ENCODE results near the gene MEIS2. TPM values are rescaled to one million over a fixed set of nuclear protein-coding genes. Genes with fewer than 3 reads are reported as not detected.

The MEIS2 gene
- total RNA-seq, 1 donor: 17.7 TPM

DNA sequence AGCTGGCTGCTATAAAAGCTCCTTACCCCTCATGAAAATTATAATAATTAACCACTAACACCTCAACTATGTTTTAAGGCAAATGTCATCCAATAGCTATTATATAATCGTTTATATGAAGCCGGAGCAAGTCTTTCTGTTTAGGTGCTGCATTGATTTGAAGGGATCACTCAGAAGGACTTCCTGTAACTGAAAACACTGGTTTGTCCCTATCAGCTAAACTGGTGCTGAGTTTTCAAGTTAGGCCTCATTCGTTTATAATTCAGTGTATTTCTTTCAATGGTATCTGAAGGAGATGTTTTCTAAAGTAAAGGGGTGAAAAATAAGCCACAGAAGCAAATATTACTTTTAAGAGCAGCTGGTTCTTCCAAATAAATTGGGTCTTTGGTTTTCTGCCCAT lies 14.2 kb downstream of the MEIS2 start:
- H4K20me1 ChIP-seq (ENCODE audit: insufficient read depth, low read length): no peaks in the 10 kb centered on the region
- DNase-seq (ENCODE audit: insufficient read length, low spot score, missing footprints): no peak
- H3K4me2 ChIP-seq (ENCODE audit: insufficient read depth, low read length): no peak overlapping the region
- H3K79me2 ChIP-seq (ENCODE audit: insufficient read depth, low read length): peaks cover 5% of the 10 kb centered on the region
- no peaks in the 10 kb centered on the region for H3K27me3 ChIP-seq (ENCODE audit: insufficient read depth, low read length)
- no peak overlapping the region for H3K4me3 ChIP-seq (ENCODE audit: insufficient read depth, low read length)
- H3K9me3 ChIP-seq (ENCODE audit: low read depth, low read length): no peaks in the 10 kb centered on the region
- no peak overlapping the region for H3K27ac ChIP-seq (ENCODE audit: low read depth, low read length)
- TF ChIP-seq, protein P1, sequence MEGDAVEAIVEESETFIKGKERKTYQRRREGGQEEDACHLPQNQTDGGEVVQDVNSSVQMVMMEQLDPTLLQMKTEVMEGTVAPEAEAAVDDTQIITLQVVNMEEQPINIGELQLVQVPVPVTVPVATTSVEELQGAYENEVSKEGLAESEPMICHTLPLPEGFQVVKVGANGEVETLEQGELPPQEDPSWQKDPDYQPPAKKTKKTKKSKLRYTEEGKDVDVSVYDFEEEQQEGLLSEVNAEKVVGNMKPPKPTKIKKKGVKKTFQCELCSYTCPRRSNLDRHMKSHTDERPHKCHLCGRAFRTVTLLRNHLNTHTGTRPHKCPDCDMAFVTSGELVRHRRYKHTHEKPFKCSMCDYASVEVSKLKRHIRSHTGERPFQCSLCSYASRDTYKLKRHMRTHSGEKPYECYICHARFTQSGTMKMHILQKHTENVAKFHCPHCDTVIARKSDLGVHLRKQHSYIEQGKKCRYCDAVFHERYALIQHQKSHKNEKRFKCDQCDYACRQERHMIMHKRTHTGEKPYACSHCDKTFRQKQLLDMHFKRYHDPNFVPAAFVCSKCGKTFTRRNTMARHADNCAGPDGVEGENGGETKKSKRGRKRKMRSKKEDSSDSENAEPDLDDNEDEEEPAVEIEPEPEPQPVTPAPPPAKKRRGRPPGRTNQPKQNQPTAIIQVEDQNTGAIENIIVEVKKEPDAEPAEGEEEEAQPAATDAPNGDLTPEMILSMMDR (IDR thresholded peaks at IDR 0.05; ENCODE audit: extremely low read depth, low read depth, low read length): no peak
- peaks cover 50% of the 10 kb centered on the region for H3K36me3 ChIP-seq (ENCODE audit: insufficient read depth, low read length)
- no peak overlapping the region for H2AFZ ChIP-seq (ENCODE audit: low read length)
- H3K4me1 ChIP-seq (ENCODE audit: insufficient read depth, low read length): no peaks in the 10 kb centered on the region

DNA sequence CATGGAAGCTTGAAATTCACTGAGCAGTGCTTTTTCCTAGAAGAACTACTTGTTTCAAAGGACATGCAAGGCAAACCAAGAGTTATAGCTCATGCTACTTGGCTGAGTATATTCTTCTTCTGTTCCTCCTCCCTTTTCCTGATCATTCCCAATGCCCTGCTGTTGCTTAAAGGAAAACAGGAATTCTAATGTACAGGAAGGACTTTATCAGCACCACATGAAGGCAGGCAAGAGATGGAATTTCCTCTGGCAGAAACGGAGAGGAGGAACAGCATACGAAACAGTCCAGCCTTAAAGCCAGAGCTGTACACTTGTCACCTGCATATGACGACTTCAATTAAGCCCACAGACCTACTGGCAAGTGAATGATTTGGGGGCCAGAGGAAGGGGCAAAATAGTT lies 15.7 kb downstream of the MEIS2 start:
- no peak overlapping the region for H3K4me2 ChIP-seq (ENCODE audit: insufficient read depth, low read length)
- peaks cover 2% of the 10 kb centered on the region for H3K79me2 ChIP-seq (ENCODE audit: insufficient read depth, low read length)
- peaks cover 43% of the 10 kb centered on the region for H3K36me3 ChIP-seq (ENCODE audit: insufficient read depth, low read length)

DNA sequence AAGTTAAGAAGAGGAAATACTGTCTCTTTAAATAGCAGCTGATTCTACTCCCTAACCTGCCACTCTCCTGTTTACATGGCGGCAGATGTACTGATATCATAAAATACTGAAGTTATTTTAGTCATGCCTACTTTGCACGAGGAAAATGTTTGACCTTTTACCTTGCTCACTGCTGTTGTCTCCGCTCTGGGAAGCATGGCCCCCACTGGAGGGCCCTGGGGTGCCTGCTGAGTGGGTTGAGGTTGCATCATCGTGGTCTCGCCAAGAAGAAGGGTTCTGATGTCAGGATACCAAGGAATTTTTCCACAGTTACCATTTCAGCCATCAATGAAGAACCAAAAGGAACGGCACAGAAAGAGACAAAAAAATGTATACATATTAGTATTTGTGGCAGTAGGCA lies 16.7 kb downstream of the MEIS2 start:
- H3K27me3 ChIP-seq (ENCODE audit: insufficient read depth, low read length): no peaks in the 10 kb centered on the region
- peaks cover 2% of the 10 kb centered on the region for H3K79me2 ChIP-seq (ENCODE audit: insufficient read depth, low read length)
- peaks cover 12% of the 10 kb centered on the region for H3K4me1 ChIP-seq (ENCODE audit: insufficient read depth, low read length)
- peaks cover 38% of the 10 kb centered on the region for H3K36me3 ChIP-seq (ENCODE audit: insufficient read depth, low read length)
- no peak overlapping the region for H3K4me2 ChIP-seq (ENCODE audit: insufficient read depth, low read length)
- no peaks in the 10 kb centered on the region for H4K20me1 ChIP-seq (ENCODE audit: insufficient read depth, low read length)
- H3K9me3 ChIP-seq (ENCODE audit: low read depth, low read length): no peaks in the 10 kb centered on the region
- no peak overlapping the region for H3K27ac ChIP-seq (ENCODE audit: low read depth, low read length)
- DNase-seq (ENCODE audit: insufficient read length, low spot score, missing footprints): no peak
- no peak overlapping the region for H3K4me3 ChIP-seq (ENCODE audit: insufficient read depth, low read length)
- no peak overlapping the region for H2AFZ ChIP-seq (ENCODE audit: low read length)
- TF ChIP-seq, protein P1 (IDR thresholded peaks at IDR 0.05; ENCODE audit: extremely low read depth, low read depth, low read length): no peak

More for the DNA sequence above, 15.7 kb downstream of the MEIS2 start:
- DNase-seq (ENCODE audit: insufficient read length, low spot score, missing footprints): no peak
- TF ChIP-seq, protein P1 (IDR thresholded peaks at IDR 0.05; ENCODE audit: extremely low read depth, low read depth, low read length): no peak
- Histone ChIP-seq H4K20me1 (ENCODE audit: insufficient read depth, low read length) (no peaks in the 10 kb centered on the region), H3K4me1 (ENCODE audit: insufficient read depth, low read length) (peaks cover 10% of the 10 kb centered on the region), H2AFZ (ENCODE audit: low read length) (no peak overlapping the region), H3K27ac (ENCODE audit: low read depth, low read length) (no peak overlapping the region), H3K4me3 (ENCODE audit: insufficient read depth, low read length) (no peak overlapping the region), H3K9me3 (ENCODE audit: low read depth, low read length) (no peaks in the 10 kb centered on the region), H3K27me3 (ENCODE audit: insufficient read depth, low read length) (no peaks in the 10 kb centered on the region)

DNA sequence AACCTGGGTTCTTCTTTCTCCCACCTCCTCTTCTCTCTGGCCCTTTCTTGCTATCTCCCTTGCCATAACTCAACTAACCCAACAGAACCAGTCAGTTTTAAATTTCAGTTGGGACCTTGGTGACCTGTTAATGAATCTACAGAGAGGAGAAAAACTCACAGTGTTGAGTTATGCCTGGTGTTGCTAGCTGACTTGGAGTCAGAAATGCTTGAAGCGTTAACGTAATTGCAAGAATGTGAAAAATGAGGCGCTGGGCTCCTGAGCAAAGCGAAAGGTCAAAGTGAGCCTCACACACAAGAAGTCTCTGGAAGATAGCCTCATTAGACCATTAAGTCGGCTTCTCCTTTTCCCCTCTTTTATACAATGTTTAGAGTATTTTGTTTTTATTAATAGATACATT lies 18.4 kb downstream of the MEIS2 start:
- Histone ChIP-seq H3K27ac (ENCODE audit: low read depth, low read length) (no peak overlapping the region), H3K4me1 (ENCODE audit: insufficient read depth, low read length) (peaks cover 12% of the 10 kb centered on the region), H3K4me3 (ENCODE audit: insufficient read depth, low read length) (no peak overlapping the region), H3K79me2 (ENCODE audit: insufficient read depth, low read length) (no peaks in the 10 kb centered on the region), H3K27me3 (ENCODE audit: insufficient read depth, low read length) (no peaks in the 10 kb centered on the region), H4K20me1 (ENCODE audit: insufficient read depth, low read length) (no peaks in the 10 kb centered on the region), H3K4me2 (ENCODE audit: insufficient read depth, low read length) (no peak overlapping the region), H3K36me3 (ENCODE audit: insufficient read depth, low read length) (peaks cover 29% of the 10 kb centered on the region), H2AFZ (ENCODE audit: low read length) (no peak overlapping the region), H3K9me3 (ENCODE audit: low read depth, low read length) (no peaks in the 10 kb centered on the region)
- DNase-seq (ENCODE audit: insufficient read length, low spot score, missing footprints): no peak
- TF ChIP-seq, protein P1 (IDR thresholded peaks at IDR 0.05; ENCODE audit: extremely low read depth, low read depth, low read length): no peak
